ENCODE measurements around the gene FASTKD3. TPM values are rescaled to one million over a fixed set of nuclear protein-coding genes. Genes with fewer than 3 reads are reported as not detected.

Gene FASTKD3
- total and polyA plus RNA-seq, 2 experiments from 2014 or later, result 10.4 to 10.9 TPM

- Histone ChIP-seq H3K27ac (no peak overlapping the region), H3K36me3 (no peaks in the 10 kb centered on the region), H3K4me3 (no peak overlapping the region), H3K4me1 (ENCODE audit: low read depth) (no peaks in the 10 kb centered on the region), H3K27me3 (no peaks in the 10 kb centered on the region), H3K9me3 (ENCODE audit: low read depth) (no peaks in the 10 kb centered on the region)
- no peak for TF ChIP-seq CTCF (IDR thresholded peaks at IDR 0.05; ENCODE audit: low read depth, low read length)
- no peak for DNase-seq (ENCODE audit: low read depth in 1 of 2, low spot score in 1 of 2)
Observed at GRCh38 chr5:7842531-7842930, 26.3 kb downstream of the FASTKD3 start.

- DNase-seq (ENCODE audit: low read depth in 1 of 2, low spot score in 1 of 2), result no peak
- TF ChIP-seq CTCF (IDR thresholded peaks at IDR 0.05; ENCODE audit: low read depth, low read length), result no peak
- Histone ChIP-seq H3K36me3 (no peaks in the 10 kb centered on the region), H3K4me3 (no peak overlapping the region), H3K9me3 (ENCODE audit: low read depth) (no peaks in the 10 kb centered on the region), H3K27me3 (no peaks in the 10 kb centered on the region), H3K4me1 (ENCODE audit: low read depth) (no peaks in the 10 kb centered on the region), H3K27ac (no peak overlapping the region)
Observed at GRCh38 chr5:7837403-7837802, 31.4 kb downstream of the FASTKD3 start.

- DNase-seq (ENCODE audit: low read depth in 1 of 2, low spot score in 1 of 2), result no peak
Observed at GRCh38 chr5:7834982-7835381, 33.8 kb downstream of the FASTKD3 start.

GRCh38 chr5:7828269-7828668, 40.6 kb downstream of the FASTKD3 start:
- no peaks in the 10 kb centered on the region for H3K9me3 ChIP-seq (ENCODE audit: low read depth)
- TF ChIP-seq CTCF (IDR thresholded peaks at IDR 0.05; ENCODE audit: low read depth, low read length), result no peak
- no peaks in the 10 kb centered on the region for H3K36me3 ChIP-seq
- H3K27ac ChIP-seq, result no peak overlapping the region
- no peaks in the 10 kb centered on the region for H3K4me1 ChIP-seq (ENCODE audit: low read depth)
- no peaks in the 10 kb centered on the region for H3K27me3 ChIP-seq
- no peak overlapping the region for H3K4me3 ChIP-seq
- no peak for DNase-seq (ENCODE audit: low read depth in 1 of 2, low spot score in 1 of 2)

More at GRCh38 chr5:7834982-7835381, 33.8 kb downstream of the FASTKD3 start:
- no peak for TF ChIP-seq CTCF (IDR thresholded peaks at IDR 0.05; ENCODE audit: low read depth, low read length)
- Histone ChIP-seq H3K4me3 (no peak overlapping the region), H3K27me3 (no peaks in the 10 kb centered on the region), H3K4me1 (ENCODE audit: low read depth) (no peaks in the 10 kb centered on the region), H3K9me3 (ENCODE audit: low read depth) (no peaks in the 10 kb centered on the region), H3K36me3 (no peaks in the 10 kb centered on the region), H3K27ac (no peak overlapping the region)

- Histone ChIP-seq H3K4me1 (ENCODE audit: low read depth) (no peaks in the 10 kb centered on the region), H3K4me3 (no peak overlapping the region), H3K27me3 (no peaks in the 10 kb centered on the region), H3K9me3 (ENCODE audit: low read depth) (no peaks in the 10 kb centered on the region), H3K36me3 (no peaks in the 10 kb centered on the region), H3K27ac (no peak overlapping the region)
- peak; percentile 6 for TF ChIP-seq CTCF (IDR thresholded peaks at IDR 0.05; ENCODE audit: low read depth, low read length)
- no peak for DNase-seq (ENCODE audit: low read depth in 1 of 2, low spot score in 1 of 2)
Observed at GRCh38 chr5:7827610-7828009, 41.2 kb downstream of the FASTKD3 start.

- Histone ChIP-seq H3K27ac (no peak overlapping the region), H3K36me3 (no peaks in the 10 kb centered on the region), H3K27me3 (no peaks in the 10 kb centered on the region), H3K4me1 (ENCODE audit: low read depth) (no peaks in the 10 kb centered on the region), H3K9me3 (ENCODE audit: low read depth) (no peaks in the 10 kb centered on the region), H3K4me3 (no peak overlapping the region)
- TF ChIP-seq CTCF (IDR thresholded peaks at IDR 0.05; ENCODE audit: low read depth, low read length), result no peak
- DNase-seq (ENCODE audit: low read depth in 1 of 2, low spot score in 1 of 2), result no peak
Observed at GRCh38 chr5:7825630-7826029, 43.2 kb downstream of the FASTKD3 start.

Measured in cardiac muscle cell (in vitro differentiated cells and primary cell).